Liver (tissue), 3 donors: Measurements from ENCODE around the gene OGDHL.
"Not testable (repeated sequence)": the region's sequence is repeated elsewhere in the genome, so short reads cannot be mapped to it uniquely, and the experiment has no call there.

Source experiments
- CTCF ChIP-seq: fragments of 150-350 bp; IDR thresholded peaks from 2 replicates; pipeline ENCODE4 v1.5.1; 2017; ENCODE audit warnings: improper control_type of control experiment, low read depth, low read length; ENCODE audit not compliant: missing input control
- RXRA ChIP-seq, 2 donors: IDR thresholded peaks; 2 replicates each; pipeline ENCODE4 v1.6.1; 2017 to 2018; ENCODE audit warnings: antibody characterized with exemption in 2 of 2, mild to moderate bottlenecking in 1 of 2
- donor health status: healthy.
- donor health status: healthy.

GRCh38 chr10:49754951-49755350, 7.2 kb downstream of the OGDHL start:
- TF ChIP-seq CTCF; RXRA (IDR thresholded peaks at IDR 0.05): not testable (repeated sequence)
